Bladder microvascular endothelial cell (primary cell): Measurements from ENCODE around the gene SLC17A2. TPM values are rescaled to one million over a fixed set of nuclear protein-coding genes. Genes with fewer than 3 reads are reported as not detected.

Experiments used
- total RNA-seq: library from RNA; depleted of rRNA; stranded (reverse); fragments of >200 nt; gene quantifications from 2 replicates; pipeline ENCODE4 v1.2.3, GENCODE V29; 2014

The SLC17A2 gene
- not detected in 2 replicates for total RNA-seq

GRCh38 chr6:25930532-25931410, at the start of gene SLC17A2:
Gene SLC17A2, minus strand, starts transcription at chr6:25930691. Its CDS starts 4,895 bp downstream, at chr6:25925796.

GRCh38 chr6:25962149-25963127, 31.9 kb upstream of the SLC17A2 start, which contains the start of gene TRIM38:
Gene TRIM38, plus strand, starts transcription at chr6:25962802. Its CDS starts 3,721 bp downstream, at chr6:25966523.

GRCh38 chr6:25874118-25874517, 56.4 kb downstream of the SLC17A2 start, which contains the start of gene SLC17A3:
Gene SLC17A3, minus strand, starts transcription at chr6:25874243. Its CDS starts 5,856 bp downstream, at chr6:25868387.

Other genes with a start within 250 kb of the SLC17A2 start
- gene SLC17A4, start 175.9 kb downstream of the SLC17A2 start, total RNA-seq: not detected in 2 replicates
- gene SLC17A1, start 98.6 kb downstream of the SLC17A2 start, total RNA-seq: not detected in 2 replicates
- gene SLC17A3, start 56.4 kb downstream of the SLC17A2 start, total RNA-seq: not detected in 2 replicates
- 6.8 and 8.2 TPM in 2 replicates for gene TRIM38, start 32.1 kb upstream of the SLC17A2 start, total RNA-seq
- gene HFE, start 156.7 kb upstream of the SLC17A2 start, total RNA-seq: 2.6 and 3.6 TPM in 2 replicates